B cell (primary cell): Measurements from ENCODE around the gene PTF1A. TPM values are rescaled to one million over a fixed set of nuclear protein-coding genes. Genes with fewer than 3 reads are reported as not detected.

ENCODE experiments used
- ATAC-seq: fragments of 200-7000 bp; cut with Tn5 transposase; one replicate; pipeline ENCODE4 v1.10.0; 2021; ENCODE audit warnings: low read depth, mild to moderate bottlenecking, moderate number of reproducible peaks, moderate library complexity
- CTCF ChIA-PET: fragments of 350-600 bp; sonication (Branson Sonifier 250); formaldehyde crosslinking; loops from one replicate; lab custom pipeline; 2021; ENCODE audit warnings: antibody characterized with exemption, inconsistent platforms; lab: Charles Lee
- POLR2A ChIA-PET: fragments of 350-600 bp; sonication (Branson Sonifier 250); formaldehyde crosslinking; loops from one replicate; lab custom pipeline; 2021; ENCODE audit warnings: antibody characterized with exemption; lab: Charles Lee
- DNase-seq: peaks from one replicate; pipeline ENCODE4 v3.0.0; 2013
- H2AFZ ChIP-seq: 2 replicates; pipeline ENCODE4 v1.6.1; 2012; ENCODE audit warnings: mild to moderate bottlenecking, low read depth, low read length; ENCODE audit not compliant: insufficient read depth, poor library complexity, severe bottlenecking
- H3K27ac ChIP-seq, 2 donors: 1 replicate in 1 of 2; 2 replicates in 1 of 2; pipeline ENCODE4 v1.5.1; 2012 to 2013; ENCODE audit warnings: low read length in 2 of 2, mild to moderate bottlenecking in 2 of 2, moderate library complexity in 1 of 2
- H3K27me3 ChIP-seq, 4 experiments: fragments of 200-600 bp in 1 of 4; sonication (generic) in 1 of 4; replicated peaks in 1 of 4; 1 replicate in 2 of 4; 2 replicates in 2 of 4; pipeline versions ENCODE4 v1.6.1 to v1.7.0; 2013 to 2016; ENCODE audit warnings: low read length in 3 of 4, mild to moderate bottlenecking in 2 of 4, mixed read lengths in 1 of 4, moderate library complexity in 1 of 4; ENCODE audit not compliant: insufficient read depth in 4 of 4, control insufficient read depth in 3 of 4; ENCODE audit errors: control extremely low read depth in 1 of 4
- H3K36me3 ChIP-seq, 2 experiments: replicated peaks in 1 of 2; 1 replicate in 1 of 2; 2 replicates in 1 of 2; pipeline versions ENCODE4 v1.6.1 to v1.7.1; 2013; ENCODE audit warnings: low read length in 1 of 2; ENCODE audit not compliant: insufficient read depth in 2 of 2, control insufficient read depth in 1 of 2; ENCODE audit errors: control extremely low read depth in 1 of 2, extremely low read depth in 1 of 2
- H3K4me1 ChIP-seq, 2 donors: fragments of 200-600 bp in 1 of 2; sonication (generic) in 1 of 2; 1 replicate in 1 of 2; 2 replicates in 1 of 2; pipeline versions ENCODE4 v1.5.1 to v1.6.1; 2013 to 2017; ENCODE audit warnings: low read length in 2 of 2; ENCODE audit not compliant: control insufficient read depth in 2 of 2, insufficient read depth in 2 of 2
- H3K4me2 ChIP-seq: replicated peaks from 2 replicates; pipeline ENCODE3; 2012; ENCODE audit warnings: mild to moderate bottlenecking, low read depth, low read length; ENCODE audit not compliant: poor library complexity, severe bottlenecking
- H3K4me3 ChIP-seq, 5 experiments: fragments of 200-600 bp in 1 of 5; sonication (generic) in 1 of 5; 1 replicate in 3 of 5; 2 replicates in 2 of 5; pipeline versions ENCODE4 v1.5.1 to v1.7.0; 2011 to 2016; ENCODE audit warnings: low read length in 4 of 5, mild to moderate bottlenecking in 4 of 5, low read depth in 2 of 5, control low read depth in 1 of 5, moderate library complexity in 1 of 5; ENCODE audit not compliant: insufficient read depth in 1 of 5; ENCODE audit errors: control extremely low read depth in 1 of 5, extremely low read depth in 1 of 5
- H3K79me2 ChIP-seq: fragments of 200-600 bp; sonication (generic); one replicate; pipeline ENCODE4 v1.6.0; 2016; ENCODE audit warnings: low read length; ENCODE audit not compliant: control insufficient read depth, insufficient read depth
- H3K9ac ChIP-seq: fragments of 200-600 bp; sonication (generic); 2 replicates; pipeline ENCODE4 v1.6.1; 2017; ENCODE audit warnings: mild to moderate bottlenecking, low read length, moderate library complexity
- H3K9me3 ChIP-seq, 3 donors: one replicate each; pipeline versions ENCODE4 v1.6.1 to v1.7.1; 2013; ENCODE audit warnings: low read length in 2 of 3; ENCODE audit not compliant: control insufficient read depth in 2 of 3, insufficient read depth in 1 of 3; ENCODE audit errors: control extremely low read depth in 1 of 3
- H4K20me1 ChIP-seq: 2 replicates; pipeline ENCODE4 v1.6.0; 2012; ENCODE audit warnings: mild to moderate bottlenecking, low read length; ENCODE audit not compliant: insufficient read depth, control insufficient read depth, poor library complexity, severe bottlenecking
- H3K27ac Mint-ChIP-seq: one replicate; pipeline ENCODE4 v1.8.0; 2021; ENCODE audit warnings: mixed read lengths
- H3K27me3 Mint-ChIP-seq: one replicate; pipeline ENCODE4 v1.8.0; 2021; ENCODE audit warnings: mixed read lengths
- H3K4me1 Mint-ChIP-seq: one replicate; pipeline ENCODE4 v1.8.0; 2021; ENCODE audit warnings: mixed read lengths
- H3K4me3 Mint-ChIP-seq: one replicate; pipeline ENCODE4 v1.8.0; 2021; ENCODE audit warnings: mixed read lengths
- H3K9me3 Mint-ChIP-seq: one replicate; pipeline ENCODE4 v1.8.0; 2022; ENCODE audit warnings: mixed read lengths; ENCODE audit not compliant: insufficient read depth
- EZH2 ChIP-seq: IDR thresholded peaks from 2 replicates; pipeline ENCODE4 v1.6.1; 2012; ENCODE audit warnings: borderline replicate concordance, low read depth, mild to moderate bottlenecking, moderate library complexity, low read length; ENCODE audit not compliant: insufficient read depth, poor library complexity, severe bottlenecking
- WGBS: methylation state at CpG from one replicate; pipeline ENCODE4 v1.1.5; 2013; ENCODE audit warnings: missing lambda C conversion rate; ENCODE audit not compliant: insufficient coverage; 5-methylcytosine and 5-hydroxymethylcytosine counted together
- intact Hi-C: fragments of 100-400 bp; cut with micrococcal nuclease; formaldehyde crosslinking; loops from one replicate; pipeline ENCODE4 v1.10.0; 2022
- polyA plus RNA-seq: library from polyadenylated mRNA; depleted of rRNA; stranded (reverse); fragments of >200 nt; gene quantifications from 2 replicates; pipeline ENCODE4 v1.2.3, GENCODE V29; 2012
- total RNA-seq, 2 donors: library from RNA; stranded (reverse); fragments of 120-200 nt in 1 of 2; gene quantifications; 1 replicate in 1 of 2; 2 replicates in 1 of 2; pipeline versions ENCODE4 v1.2.3 to v1.2.4, GENCODE V29; 2013 to 2022
- TF ChIP-seq, protein P1 (sequence below): fragments of 200-600 bp; IDR thresholded peaks from one replicate; pipeline ENCODE4 v1.8.0; 2022; ENCODE audit warnings: antibody characterized with exemption, mild to moderate bottlenecking

Gene PTF1A
- total and polyA plus RNA-seq, 2 donors (not counting 1 experiment from before 2014, with no cell fraction given), result not detected

DNA sequence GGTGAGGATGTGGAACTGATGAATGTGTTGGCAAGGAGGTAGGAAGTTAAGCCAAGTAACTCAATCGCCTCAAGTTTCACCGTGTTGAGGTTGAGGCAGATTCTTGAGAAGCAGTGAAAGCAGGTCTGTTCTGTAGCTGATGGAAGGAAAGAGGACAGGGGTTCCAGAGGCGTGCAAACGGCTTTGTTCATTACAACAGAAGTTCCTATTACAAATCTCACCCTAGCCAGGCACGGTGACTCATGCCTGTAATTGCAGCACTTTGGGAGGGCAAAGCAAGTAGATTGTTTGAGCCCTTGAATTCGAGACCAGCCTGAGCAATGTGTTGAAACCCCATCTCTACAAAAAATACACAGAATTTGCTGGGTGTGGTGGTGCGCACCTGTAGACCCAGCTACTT is 36.9 kb upstream of the PTF1A start:
- no peak for DNase-seq
- H3K27ac ChIP-seq, result no peak overlapping the region
- Mint-ChIP-seq H3K9me3 (no peaks in the 10 kb centered on the region), H3K4me3 (no peak overlapping the region), H3K4me1 (peaks cover 8% of the 10 kb centered on the region), H3K27me3 (peaks cover 29% of the 10 kb centered on the region), H3K27ac (no peak overlapping the region)
- H3K36me3 ChIP-seq, result no peaks in the 10 kb centered on the region
- no peaks in the 10 kb centered on the region for H3K4me1 ChIP-seq
- H2AFZ ChIP-seq, result no peak overlapping the region
- ATAC-seq, result no peak
- H4K20me1 ChIP-seq, result no peaks in the 10 kb centered on the region
- 100% methylated on average over 2 of the region's 7 CpGs for WGBS
- no peak overlapping the region for H3K4me3 ChIP-seq
- no peaks in the 10 kb centered on the region for H3K79me2 ChIP-seq
- no peak overlapping the region for H3K9ac ChIP-seq
- ChIA-PET CTCF (interaction anchor here (1.2 kb wide), 1 partner anchor 1043 kb away, joined by 4 read pairs; no protein-coding TSS in a partner anchor), POLR2A (no interaction called here)
- H3K27me3 ChIP-seq, result peaks cover 0 to 6% (median 0%) of the 10 kb centered on the region in 4 experiments
- intact Hi-C loops, result no loop called here
- H3K9me3 ChIP-seq, result no peaks in the 10 kb centered on the region
- TF ChIP-seq, protein P1, sequence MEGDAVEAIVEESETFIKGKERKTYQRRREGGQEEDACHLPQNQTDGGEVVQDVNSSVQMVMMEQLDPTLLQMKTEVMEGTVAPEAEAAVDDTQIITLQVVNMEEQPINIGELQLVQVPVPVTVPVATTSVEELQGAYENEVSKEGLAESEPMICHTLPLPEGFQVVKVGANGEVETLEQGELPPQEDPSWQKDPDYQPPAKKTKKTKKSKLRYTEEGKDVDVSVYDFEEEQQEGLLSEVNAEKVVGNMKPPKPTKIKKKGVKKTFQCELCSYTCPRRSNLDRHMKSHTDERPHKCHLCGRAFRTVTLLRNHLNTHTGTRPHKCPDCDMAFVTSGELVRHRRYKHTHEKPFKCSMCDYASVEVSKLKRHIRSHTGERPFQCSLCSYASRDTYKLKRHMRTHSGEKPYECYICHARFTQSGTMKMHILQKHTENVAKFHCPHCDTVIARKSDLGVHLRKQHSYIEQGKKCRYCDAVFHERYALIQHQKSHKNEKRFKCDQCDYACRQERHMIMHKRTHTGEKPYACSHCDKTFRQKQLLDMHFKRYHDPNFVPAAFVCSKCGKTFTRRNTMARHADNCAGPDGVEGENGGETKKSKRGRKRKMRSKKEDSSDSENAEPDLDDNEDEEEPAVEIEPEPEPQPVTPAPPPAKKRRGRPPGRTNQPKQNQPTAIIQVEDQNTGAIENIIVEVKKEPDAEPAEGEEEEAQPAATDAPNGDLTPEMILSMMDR, result no peak
- TF ChIP-seq EZH2, result no peak
- no peak overlapping the region for H3K4me2 ChIP-seq

DNA sequence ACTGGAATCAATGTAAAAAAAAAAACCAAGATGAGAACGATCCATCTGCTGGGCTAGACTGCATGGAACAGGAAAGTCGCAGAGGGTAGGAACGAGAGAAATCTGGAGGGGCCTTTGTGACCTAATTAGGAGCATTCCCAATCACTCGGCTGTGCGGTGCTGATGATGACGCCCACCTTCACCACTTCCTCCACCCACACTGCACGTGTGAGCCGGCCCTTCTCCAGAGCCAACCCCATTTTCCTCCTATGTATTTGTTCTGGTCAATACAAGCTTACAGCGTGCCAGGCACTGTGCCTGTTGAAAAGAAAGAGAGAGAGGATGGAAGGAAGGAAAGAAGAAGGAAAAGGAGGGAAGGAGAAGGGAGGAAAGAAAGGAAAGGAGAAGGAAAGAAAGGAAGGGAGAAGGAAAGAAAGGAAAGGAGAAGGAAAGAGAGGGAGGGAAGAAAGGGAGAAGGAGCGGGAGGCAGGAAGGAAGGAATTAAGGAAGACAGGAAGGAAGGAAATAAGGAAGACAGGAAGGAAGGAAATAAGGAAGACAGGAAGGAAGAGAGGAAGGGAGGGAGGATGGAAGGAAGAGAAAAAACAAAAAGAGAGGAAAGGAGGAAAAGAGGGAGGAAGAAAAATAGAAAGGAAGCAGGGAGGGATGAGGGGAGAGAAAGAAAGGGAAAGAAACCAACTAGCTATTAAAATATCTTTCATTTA is 35.5 kb upstream of the PTF1A start:
- Histone ChIP-seq H3K79me2 (no peaks in the 10 kb centered on the region), H2AFZ (no peak overlapping the region), H3K9me3 (no peaks in the 10 kb centered on the region), H4K20me1 (no peaks in the 10 kb centered on the region), H3K9ac (no peak overlapping the region), H3K36me3 (no peaks in the 10 kb centered on the region), H3K4me1 (no peaks in the 10 kb centered on the region), H3K4me2 (no peak overlapping the region), H3K27ac (no peak overlapping the region), H3K27me3 (peaks cover 0 to 6% (median 0%) of the 10 kb centered on the region in 4 experiments), H3K4me3 (no peak overlapping the region)
- no peak for DNase-seq
- Mint-ChIP-seq H3K27me3 (peaks cover 34% of the 10 kb centered on the region), H3K4me3 (no peak overlapping the region), H3K27ac (no peak overlapping the region), H3K9me3 (no peaks in the 10 kb centered on the region), H3K4me1 (peaks cover 8% of the 10 kb centered on the region)
- ChIA-PET CTCF (interaction anchor here (0.6 to 3.8 kb wide), 8 partner anchors 12 to 1919 kb away, joined by 3 to 23 read pairs (median 4); no protein-coding TSS in a partner anchor), POLR2A (no interaction called here)
- no peak for TF ChIP-seq EZH2
- TF ChIP-seq, protein P1, result no peak
- intact Hi-C loops, result no loop called here
- 58% methylated on average over 5 of the region's 10 CpGs for WGBS
- no peak for ATAC-seq
